ENCODE data around the gene TENM4.
"Not testable (repeated sequence)": the region's sequence is repeated elsewhere in the genome, so short reads cannot be mapped to it uniquely, and the experiment has no call there.

The TENM4 gene

GRCh38 chr11:78921509-78921908, 519.3 kb downstream of the TENM4 start:
- no peak for DNase-seq

DNA sequence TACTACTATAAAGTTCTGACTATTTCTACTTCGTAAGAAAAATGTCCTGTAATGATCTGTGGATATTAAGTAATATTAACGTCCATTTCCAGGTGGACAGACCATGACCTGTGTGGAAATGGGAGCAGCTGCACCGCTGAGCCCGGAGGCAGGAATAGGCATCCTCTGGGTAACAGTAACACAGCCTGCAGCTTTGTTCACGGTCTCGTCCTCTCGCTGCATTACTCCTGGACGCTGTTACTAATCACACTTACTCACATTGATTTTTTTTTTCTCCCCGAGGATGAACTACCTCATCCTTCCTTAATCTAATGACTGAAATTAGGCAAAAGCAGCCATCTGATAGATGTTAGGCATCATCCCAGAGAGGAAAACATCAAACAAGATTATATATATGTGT, 520.5 kb downstream of the TENM4 start:
- DNase-seq: no peak

- DNase-seq: no peak
Observed at GRCh38 chr11:78916759-78917158, 524.1 kb downstream of the TENM4 start.

- no peak for DNase-seq
Observed at GRCh38 chr11:78914503-78914902, 526.3 kb downstream of the TENM4 start.

GRCh38 chr11:78912778-78913177, 528.1 kb downstream of the TENM4 start:
- no peak for DNase-seq

- no peak for DNase-seq
Observed at GRCh38 chr11:78910322-78910721, 530.5 kb downstream of the TENM4 start.

GRCh38 chr11:78909386-78909785, 531.4 kb downstream of the TENM4 start:
- DNase-seq: no peak

- DNase-seq: no peak
Observed at GRCh38 chr11:78907636-78908035, 533.2 kb downstream of the TENM4 start.

GRCh38 chr11:78906566-78906965, 534.3 kb downstream of the TENM4 start:
- no peak for DNase-seq

DNA sequence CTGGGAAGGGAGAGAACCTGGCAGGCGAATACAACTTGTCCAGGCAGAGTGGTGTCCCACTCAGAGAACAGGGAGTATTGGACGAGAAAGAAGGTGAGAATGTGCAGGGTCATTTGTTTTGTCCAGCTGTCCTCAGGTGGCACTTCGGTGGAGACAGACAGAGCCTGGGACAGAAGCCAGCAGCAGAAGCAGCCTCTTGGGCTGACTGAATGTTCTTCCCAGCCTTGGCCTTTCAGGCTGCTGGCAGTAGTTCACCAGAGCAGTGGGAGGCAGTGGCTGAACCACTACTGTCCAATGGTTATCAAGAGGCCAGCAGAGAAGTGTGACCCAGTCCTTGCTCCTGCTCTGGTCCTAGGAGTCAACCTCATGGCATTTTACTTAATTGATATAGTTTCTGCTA, 535.1 kb downstream of the TENM4 start:
- no peak for DNase-seq

- DNase-seq: no peak
Observed at GRCh38 chr11:78902771-78903507, 537.9 kb downstream of the TENM4 start.

GRCh38 chr11:78901831-78902230, 539.0 kb downstream of the TENM4 start:
- no peak for DNase-seq

DNA sequence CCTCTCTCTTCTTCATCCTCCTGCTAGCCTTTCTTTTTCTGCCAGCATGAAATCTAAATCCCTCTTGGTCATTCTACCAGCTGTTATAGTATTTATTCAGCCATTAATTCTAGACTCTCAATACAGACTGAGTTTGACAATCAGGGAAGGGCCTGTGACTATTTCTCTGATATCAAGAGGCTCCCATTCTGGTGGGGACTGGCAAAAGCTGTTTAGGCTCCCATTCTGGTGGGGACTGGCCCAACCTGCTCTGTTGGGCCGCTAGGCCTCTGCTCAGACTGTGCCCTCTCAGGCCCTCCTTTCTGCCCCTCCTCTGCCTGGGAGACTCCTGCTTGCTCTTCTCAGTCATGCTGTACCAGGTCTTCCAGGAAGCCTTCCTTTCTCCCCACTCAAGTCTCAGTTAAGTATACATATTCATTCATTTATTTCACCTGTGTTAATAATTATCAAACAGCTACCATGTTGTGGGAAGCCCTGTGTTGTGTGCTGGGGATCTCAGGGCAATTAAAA, 542.5 kb downstream of the TENM4 start:
- no peak for DNase-seq

- no peak for DNase-seq
Observed at GRCh38 chr11:78893996-78894395, 546.8 kb downstream of the TENM4 start.

GRCh38 chr11:78889698-78890097, 551.1 kb downstream of the TENM4 start:
- no peak for DNase-seq

- no peak for DNase-seq
Observed at GRCh38 chr11:78886616-78887015, 554.2 kb downstream of the TENM4 start.

DNA sequence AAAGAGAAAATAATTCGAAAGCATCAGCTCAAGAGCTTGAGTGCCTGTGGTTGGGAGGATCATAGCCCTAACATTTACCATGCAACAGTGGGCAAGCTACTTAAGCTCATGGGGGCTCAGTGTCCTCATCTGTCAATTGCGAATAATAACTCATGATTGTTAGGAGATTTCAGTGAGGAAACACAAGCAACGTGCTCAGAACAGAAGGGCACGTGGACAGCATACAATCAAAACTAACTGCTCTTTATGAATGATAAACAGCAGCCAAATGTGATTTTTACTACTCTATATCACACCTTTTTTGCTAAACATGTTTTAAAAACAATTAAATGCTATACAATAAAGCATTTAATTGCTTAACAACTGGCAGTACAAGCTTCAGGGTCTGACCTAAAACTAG, 556.1 kb downstream of the TENM4 start:
- DNase-seq: no peak

DNA sequence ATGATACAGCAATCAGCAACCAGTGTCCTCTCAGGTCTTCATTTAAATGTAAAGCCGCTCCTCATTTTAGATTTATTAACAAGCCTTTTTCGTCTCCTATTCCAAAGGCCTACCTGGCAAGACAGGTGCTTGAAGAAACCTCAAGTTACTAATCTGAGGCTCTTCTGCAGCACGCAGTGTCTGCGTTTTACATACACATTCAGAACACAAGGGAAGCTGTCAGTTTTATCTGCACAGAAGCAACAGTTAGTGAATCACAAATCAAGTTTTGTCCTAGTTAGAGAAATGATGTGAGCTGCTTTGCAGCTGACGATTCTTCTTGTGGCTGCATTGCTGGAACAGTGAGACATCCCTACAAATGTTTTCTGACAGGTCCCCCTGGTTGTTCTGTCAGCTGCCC, 557.3 kb downstream of the TENM4 start:
- no peak for DNase-seq

DNA sequence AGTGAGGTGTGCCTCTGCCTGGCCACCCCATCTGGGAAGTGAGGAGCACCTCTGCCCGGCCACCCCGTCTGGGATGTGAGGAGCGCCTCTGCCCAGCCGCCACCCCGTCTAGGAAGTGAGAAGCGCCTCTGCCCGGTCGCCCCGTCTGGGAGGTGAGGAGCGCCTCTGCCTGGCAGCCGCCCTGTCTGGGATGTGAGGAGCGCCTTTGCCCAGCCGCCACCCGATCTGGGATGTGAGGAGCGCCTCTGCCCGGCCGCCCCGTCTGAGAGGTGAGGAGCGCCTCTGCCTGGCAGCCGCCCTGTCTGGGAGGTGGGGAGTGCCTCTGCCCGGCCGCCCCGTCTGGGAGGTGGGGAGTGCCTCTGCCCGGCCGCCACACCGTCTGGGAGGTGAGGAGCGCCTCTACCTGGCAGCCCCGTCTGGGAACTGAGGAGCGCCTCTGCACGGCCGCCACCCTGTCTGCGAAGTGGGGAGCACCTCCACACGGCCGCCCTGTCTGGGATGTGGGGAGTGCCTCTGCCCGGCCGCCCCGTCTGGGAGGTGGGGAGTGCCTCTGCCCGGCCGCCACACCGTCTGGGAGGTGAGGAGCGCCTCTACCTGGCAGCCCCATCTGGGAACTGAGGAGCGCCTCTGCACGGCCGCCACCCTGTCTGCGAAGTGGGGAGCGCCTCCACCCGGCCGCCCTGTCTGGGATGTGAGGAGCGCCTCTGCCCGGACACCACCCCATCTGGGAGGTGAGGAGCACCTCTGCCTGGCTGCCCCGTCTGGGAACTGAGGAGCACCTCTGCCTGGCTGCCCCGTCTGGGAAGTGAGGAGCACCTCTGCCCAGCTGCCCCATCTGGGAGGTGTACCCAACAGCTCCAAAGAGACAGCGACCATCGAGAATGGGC, 561.5 kb downstream of the TENM4 start:
- DNase-seq: not testable (repeated sequence)

- DNase-seq: no peak
Observed at GRCh38 chr11:78878631-78879030, 562.2 kb downstream of the TENM4 start.

DNA sequence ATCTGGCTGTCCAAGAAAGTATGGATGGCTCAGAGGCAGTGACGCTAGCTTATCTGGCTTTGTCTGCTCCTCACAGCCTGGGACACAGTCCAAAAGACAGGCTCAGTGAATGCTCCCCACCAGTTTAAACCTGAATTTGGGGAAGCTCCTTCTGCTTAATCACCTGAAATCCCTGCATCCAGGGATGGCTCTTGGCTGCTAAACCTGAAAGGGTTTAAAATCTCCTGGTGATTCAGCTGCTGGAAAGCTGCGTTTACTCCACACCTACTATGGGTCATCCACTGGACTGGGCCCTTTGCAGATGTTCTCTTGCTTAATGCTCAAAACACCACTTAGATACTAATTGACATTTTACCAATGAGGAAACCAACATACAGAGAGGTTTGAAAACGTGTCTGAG, 564.2 kb downstream of the TENM4 start:
- no peak for DNase-seq

DNA sequence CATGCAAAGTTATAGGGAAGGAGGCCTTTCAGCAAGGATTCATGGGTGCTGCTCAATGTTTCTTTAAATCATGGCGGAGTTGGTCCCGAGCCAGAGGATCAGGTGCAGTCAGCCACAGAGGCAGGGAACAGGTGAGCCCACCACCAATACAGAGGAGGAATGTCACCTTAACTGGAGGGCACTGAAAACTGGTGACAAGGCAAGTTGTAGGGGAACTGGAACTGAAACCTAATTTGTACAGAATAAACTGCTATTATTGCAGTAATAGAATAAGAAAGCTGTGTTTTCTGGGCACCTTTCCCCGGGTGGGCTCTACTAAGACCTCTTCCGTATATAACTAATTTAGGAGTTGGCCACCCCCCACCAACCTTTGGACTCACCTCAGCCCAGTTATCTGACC, 570.2 kb downstream of the TENM4 start:
- DNase-seq: no peak

DNA sequence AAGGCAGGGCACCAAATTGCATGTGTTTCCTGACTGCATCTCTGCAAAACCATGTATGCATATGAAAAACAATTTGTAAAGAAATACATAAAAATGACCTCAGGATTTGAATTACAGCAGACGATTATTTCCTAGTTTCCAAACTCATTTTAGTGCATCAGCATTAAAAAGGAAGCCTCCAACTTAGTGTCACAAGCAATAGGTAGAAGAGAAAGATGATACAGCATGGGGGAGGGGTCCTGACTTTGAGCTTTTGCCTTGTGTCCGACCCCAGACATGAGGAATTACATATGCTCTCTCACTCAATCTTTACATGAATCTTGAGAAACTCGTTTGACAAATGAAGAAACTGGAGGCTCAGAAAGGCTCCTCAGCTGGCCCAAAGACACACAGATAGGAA, 571.5 kb downstream of the TENM4 start:
- DNase-seq: no peak

DNA sequence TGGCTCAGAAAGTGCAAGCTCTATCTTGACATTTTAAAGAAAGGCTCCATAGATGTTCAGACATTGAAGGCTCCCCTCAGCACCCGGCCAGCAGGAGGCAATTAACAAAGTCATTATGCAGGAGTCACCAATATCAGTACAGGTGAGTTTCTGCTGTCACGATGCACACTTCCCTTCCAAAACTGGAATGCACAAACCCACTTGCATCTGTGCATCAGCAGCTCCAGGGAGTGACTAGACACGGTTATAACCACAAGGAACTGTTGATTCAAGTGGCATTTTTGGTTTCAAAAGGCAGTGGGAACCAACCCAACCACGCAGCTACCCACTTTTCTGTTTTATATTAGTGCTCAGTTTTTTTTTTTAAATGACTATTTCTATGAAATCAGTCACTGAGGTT, 572.3 kb downstream of the TENM4 start:
- DNase-seq: no peak

All from right hindlimb (tissue), 1 donor.